ENCODE measurements around the gene CSTF1. TPM values are rescaled to one million over a fixed set of nuclear protein-coding genes. Genes with fewer than 3 reads are reported as not detected.

Gene CSTF1
- total RNA-seq: 19.6 and 20.7 TPM in 2 replicates

DNA sequence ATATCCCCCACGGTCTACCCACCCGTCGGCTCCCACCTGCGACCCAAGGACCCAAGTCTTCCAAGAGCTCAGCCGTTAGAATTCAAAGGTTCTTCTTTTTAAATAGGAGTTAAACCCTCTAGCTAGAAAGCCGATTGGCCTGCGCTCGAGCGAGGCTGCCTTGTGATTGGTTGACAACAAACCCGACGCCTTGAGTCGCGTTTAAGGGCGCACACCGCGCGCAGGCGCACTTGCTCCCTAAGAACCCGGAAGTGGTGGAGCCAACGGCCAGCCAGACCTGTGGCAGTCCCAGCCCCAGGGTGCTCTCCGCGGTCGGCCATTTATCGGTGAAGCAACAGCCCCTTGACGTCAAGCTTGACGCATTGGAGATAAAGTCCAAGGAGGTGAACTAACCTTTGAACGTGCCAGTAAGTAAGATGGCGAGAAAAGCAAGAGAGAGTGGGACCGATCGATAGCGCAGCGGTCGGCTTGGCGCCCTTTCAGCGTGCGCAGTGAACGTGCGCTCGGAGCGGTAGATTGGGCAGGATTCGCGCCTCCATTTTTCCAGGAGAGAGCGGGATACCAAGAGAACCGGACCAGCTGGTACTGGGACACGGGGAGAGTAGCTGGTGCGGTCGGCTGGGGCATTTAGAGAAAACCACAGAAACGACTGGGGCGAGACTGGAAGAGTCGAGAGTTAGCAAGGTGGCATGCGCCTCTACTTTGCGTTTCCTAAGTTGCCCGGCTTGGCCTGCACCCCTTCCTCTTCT lies at the start of gene CSTF1, which contains the start of gene AURKA:
TSS of gene CSTF1 (plus strand) at position 514 of the 749 bp plus-strand sequence. CDS start 2,908 bp downstream, outside the sequence.
TSS of gene AURKA (minus strand) at position 84 of the 749 bp plus-strand sequence. CDS start 4,018 bp downstream, outside the sequence.

DNA sequence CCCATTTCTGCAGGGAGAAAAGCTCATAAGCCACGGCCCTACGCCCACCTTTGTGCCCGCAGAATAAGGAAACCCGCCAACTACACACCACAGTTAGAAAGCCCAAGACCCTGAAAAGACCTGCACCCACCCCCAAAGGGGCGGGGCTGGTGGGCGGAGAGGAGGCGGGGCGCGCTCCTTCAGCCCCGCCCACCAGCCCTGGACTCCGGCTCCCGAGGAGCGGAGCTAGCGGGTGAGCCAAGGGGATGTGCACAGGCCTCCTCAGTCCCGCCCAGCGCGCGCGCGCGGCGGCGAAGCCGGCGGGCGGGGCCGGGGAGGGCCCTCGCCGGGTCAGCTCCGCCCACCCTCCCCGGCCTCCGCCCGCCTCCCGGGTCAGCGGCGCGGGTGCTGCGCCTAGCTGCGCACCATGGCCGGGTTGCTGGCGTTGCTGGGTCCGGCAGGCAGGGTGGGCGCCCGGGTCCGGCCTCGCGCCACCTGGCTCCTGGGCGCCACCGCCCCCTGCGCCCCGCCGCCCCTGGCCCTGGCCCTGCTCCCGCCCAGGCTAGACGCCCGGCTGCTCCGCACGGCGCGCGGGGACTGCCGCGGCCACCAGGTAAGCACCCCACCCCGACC lies 33.7 kb upstream of the CSTF1 start, which contains the start of gene FAM210B:
TSS of gene FAM210B (plus strand) at position 375 of the 612 bp plus-strand sequence. CDS start at position 407, 32 bp downstream.

DNA sequence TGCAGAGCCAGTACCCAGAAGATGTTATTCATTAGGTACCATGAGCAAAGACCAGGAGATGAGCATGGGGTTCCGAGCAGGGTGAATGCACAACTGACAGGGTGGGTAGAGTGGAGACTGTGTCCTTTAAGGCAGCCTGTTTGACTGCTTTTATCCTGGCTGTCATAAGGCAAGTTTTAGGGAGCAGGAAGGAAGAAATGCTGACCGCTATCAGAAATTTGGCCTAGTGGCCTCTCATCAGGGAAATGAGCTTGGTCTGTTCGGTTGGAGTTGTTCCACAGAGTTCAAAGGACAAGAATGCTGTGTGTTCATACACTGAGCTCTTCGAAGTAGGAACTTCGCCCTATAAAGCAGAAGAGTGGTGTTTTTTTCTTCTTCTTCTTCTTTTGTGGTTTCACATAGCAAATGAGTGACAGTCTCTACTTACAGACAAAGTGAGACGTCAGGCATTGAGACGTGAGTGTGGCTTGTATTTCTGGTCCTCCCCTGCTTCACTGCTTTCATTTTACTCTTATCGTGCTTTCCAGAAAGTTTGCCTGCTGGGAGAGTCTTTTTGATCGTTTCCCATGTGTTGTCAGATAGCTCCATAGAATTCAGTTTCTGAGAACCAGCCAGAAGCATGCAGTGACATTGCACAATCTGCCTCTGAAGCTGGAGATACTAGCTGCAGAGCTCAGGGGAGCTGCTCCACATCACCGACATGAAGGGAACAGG lies 19.5 kb downstream of the CSTF1 start, which contains the start of gene CASS4:
TSS of gene CASS4 (plus strand) at position 502 of the 714 bp plus-strand sequence. CDS start at position 701, 199 bp downstream.

Other genes starting within 250 kb of the CSTF1 start
- not detected in 2 replicates for gene MC3R, start 143.9 kb upstream of the CSTF1 start, total RNA-seq
- 24.8 and 26.0 TPM in 2 replicates for gene FAM210B, start 33.7 kb upstream of the CSTF1 start, total RNA-seq
- 6.4 and 9.6 TPM in 2 replicates for gene AURKA, start 430 bp upstream of the CSTF1 start, total RNA-seq
- gene CASS4, start 19.6 kb downstream of the CSTF1 start, total RNA-seq: 0.21 and 0.24 TPM in 2 replicates
- gene RTF2, start 76.0 kb downstream of the CSTF1 start, total RNA-seq: 59.9 and 63.4 TPM in 2 replicates
- not detected in 2 replicates for gene FAM209A, start 132.1 kb downstream of the CSTF1 start, total RNA-seq
- not detected in 2 replicates for gene FAM209B, start 140.6 kb downstream of the CSTF1 start, total RNA-seq
- gene TFAP2C, start 236.7 kb downstream of the CSTF1 start, total RNA-seq: 1.7 and 1.9 TPM in 2 replicates

All from tracheal epithelial cell (primary cell).